ENCODE results near the gene NOSTRIN.

DNA sequence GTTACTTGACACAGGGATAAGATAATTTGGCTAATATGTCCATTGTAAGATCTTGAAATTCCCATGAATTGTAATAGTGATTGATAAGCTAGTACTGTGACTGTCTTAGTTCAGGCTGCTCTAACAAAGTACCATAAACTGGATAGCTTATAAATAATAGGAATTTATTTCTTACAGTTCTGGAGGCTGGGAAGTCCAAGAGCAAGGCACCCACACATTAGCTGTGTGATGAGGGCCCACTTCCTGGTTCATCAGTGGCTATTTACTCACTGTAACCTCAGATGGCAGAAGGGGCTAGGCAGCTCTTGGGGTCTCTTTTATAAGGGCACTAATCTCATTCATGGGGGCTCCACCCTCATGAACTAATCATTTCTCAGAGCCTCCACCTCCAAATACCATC, 28.5 kb downstream of the NOSTRIN start:
- no peak for TF ChIP-seq EZH2phosphoT487 (conservative IDR thresholded peaks at IDR 0.05; ENCODE audit: low read length)
- TF ChIP-seq, protein P1, sequence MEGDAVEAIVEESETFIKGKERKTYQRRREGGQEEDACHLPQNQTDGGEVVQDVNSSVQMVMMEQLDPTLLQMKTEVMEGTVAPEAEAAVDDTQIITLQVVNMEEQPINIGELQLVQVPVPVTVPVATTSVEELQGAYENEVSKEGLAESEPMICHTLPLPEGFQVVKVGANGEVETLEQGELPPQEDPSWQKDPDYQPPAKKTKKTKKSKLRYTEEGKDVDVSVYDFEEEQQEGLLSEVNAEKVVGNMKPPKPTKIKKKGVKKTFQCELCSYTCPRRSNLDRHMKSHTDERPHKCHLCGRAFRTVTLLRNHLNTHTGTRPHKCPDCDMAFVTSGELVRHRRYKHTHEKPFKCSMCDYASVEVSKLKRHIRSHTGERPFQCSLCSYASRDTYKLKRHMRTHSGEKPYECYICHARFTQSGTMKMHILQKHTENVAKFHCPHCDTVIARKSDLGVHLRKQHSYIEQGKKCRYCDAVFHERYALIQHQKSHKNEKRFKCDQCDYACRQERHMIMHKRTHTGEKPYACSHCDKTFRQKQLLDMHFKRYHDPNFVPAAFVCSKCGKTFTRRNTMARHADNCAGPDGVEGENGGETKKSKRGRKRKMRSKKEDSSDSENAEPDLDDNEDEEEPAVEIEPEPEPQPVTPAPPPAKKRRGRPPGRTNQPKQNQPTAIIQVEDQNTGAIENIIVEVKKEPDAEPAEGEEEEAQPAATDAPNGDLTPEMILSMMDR (IDR thresholded peaks at IDR 0.05; ENCODE audit: insufficient read depth, low read length, poor library complexity, severe bottlenecking), result no peak

Data from SU-DHL-6 (cell line).